ENCODE results near the gene ALDH1L2. TPM values are rescaled to one million over a fixed set of nuclear protein-coding genes. Genes with fewer than 3 reads are reported as not detected.

Gene ALDH1L2
- total and polyA plus RNA-seq, 9 of the 15 experiments (the other 6 are each of a cell fraction or from before 2014, with no cell fraction given), result 1.1 to 9.9 (median 3.8) TPM

- Histone ChIP-seq H4K20me1 (replicated peaks; ENCODE audit: control insufficient read depth, insufficient read depth, low read length) (no peaks in the 10 kb centered on the region), H3K27ac (ENCODE audit: extremely low read depth, low read depth, low read length) (no peak overlapping the region), H3K4me2 (ENCODE audit: insufficient read depth, low read length) (no peak overlapping the region), H3K9me3 (replicated peaks; ENCODE audit: control insufficient read depth, insufficient read depth, low read depth, low read length) (no peaks in the 10 kb centered on the region), H3K4me3 (no peak overlapping the region), H3K9me1 (ENCODE audit: control insufficient read depth, insufficient read depth, low read length) (no peaks in the 10 kb centered on the region), H2AFZ (ENCODE audit: low read depth, low read length) (no peak overlapping the region), H3K4me1 (replicated peaks in 1 of 2; ENCODE audit: control insufficient read depth in 2 of 2, insufficient read depth in 2 of 2, low read length in 2 of 2) (peaks cover 0 to 5% of the 10 kb centered on the region in 2 experiments; a peak in 2 of 5 replicates), H3K36me3 (ENCODE audit: control insufficient read depth, insufficient read depth, low read length) (peaks cover 42% of the 10 kb centered on the region), H3K79me2 (ENCODE audit: control insufficient read depth, insufficient read depth, low read length) (peaks cover 62% of the 10 kb centered on the region), H3K27me3 (ENCODE audit: control insufficient read depth in 2 of 2, insufficient read depth in 2 of 2, low read length in 2 of 2) (no peaks in the 10 kb centered on the region), H3K9ac (ENCODE audit: insufficient read depth in 1 of 2, low read depth in 2 of 2, low read length in 2 of 2) (peak overlapping the region in 1 of 2 experiments; percentile 82; a peak in 1 of 4 replicates)
- no TSS peak for BruUV-seq (replicated peaks)
- TF ChIP-seq STAG1 (CRISPR knock-in tag; IDR thresholded peaks at IDR 0.05; ENCODE audit: borderline replicate concordance) (no peak), ZNF395 (CRISPR knock-in tag; IDR thresholded peaks at IDR 0.05) (no peak), HOXB6 (CRISPR knock-in tag; IDR thresholded peaks at IDR 0.05; ENCODE audit: borderline replicate concordance) (no peak)
- intact Hi-C loops (cut with micrococcal nuclease), result no loop called here
- CTCF ChIA-PET (ENCODE audit: low intra/inter-chr PET ratio), result no interaction called here
- FAIRE-seq (no peak), ATAC-seq (no peak), DNase-seq (ENCODE audit: extremely low read depth in 1 of 4, low spot score in 3 of 4) (no peak)
- in situ Hi-C loops (cut with MboI), result no loop called here
- POLR2A ChIA-PET, result interaction anchor here (0.6 kb wide), 1 partner anchor 12 kb away, joined by 5 read pairs; no protein-coding TSS in a partner anchor
- 63% methylated on average over 4 of the region's 4 CpGs for WGBS (ENCODE audit: insufficient coverage, low coverage, missing lambda C conversion rate)
Measured at GRCh38 chr12:105110851-105111250, 26.6 kb upstream of the ALDH1L2 start.

Data from K562 (cell line).